ENCODE measurements around the gene KLRK1.
"Not testable (repeated sequence)": the region's sequence is repeated elsewhere in the genome, so short reads cannot be mapped to it uniquely, and the experiment has no call there.

The KLRK1 gene

GRCh38 chr12:10393291-10393690, 3.5 kb upstream of the KLRK1 start:
- H3K79me2 ChIP-seq (ENCODE audit: low read length), result no peaks in the 10 kb centered on the region
- H3K9me3 ChIP-seq (replicated peaks; ENCODE audit: insufficient read depth, low read length), result no peaks in the 10 kb centered on the region
- H3K4me1 ChIP-seq (ENCODE audit: low read length), result no peaks in the 10 kb centered on the region
- no peak overlapping the region for H3K9ac ChIP-seq (ENCODE audit: low read length)
- no peak overlapping the region for H3K27ac ChIP-seq (ENCODE audit: low read length)
- no peak overlapping the region for H3K4me2 ChIP-seq (ENCODE audit: low read depth, low read length)
- H4K20me1 ChIP-seq (ENCODE audit: insufficient read depth, low read length), result no peaks in the 10 kb centered on the region
- H3F3A ChIP-seq (ENCODE audit: insufficient read depth, low read length), result no peaks in the 10 kb centered on the region
- H3K9me2 ChIP-seq (replicated peaks; ENCODE audit: insufficient read depth, low read length), result no peaks in the 10 kb centered on the region
- no peak for TF ChIP-seq CTCF (IDR thresholded peaks at IDR 0.05; ENCODE audit: low read length)
- no peak for TF ChIP-seq EZH2 (optimal IDR thresholded peaks at IDR 0.05; ENCODE audit: low read depth, low read length)
- no peak for TF ChIP-seq EZH2phosphoT487 (IDR thresholded peaks at IDR 0.05; ENCODE audit: low read length)
- no peak overlapping the region for H2AFZ ChIP-seq (ENCODE audit: low read length)
- no peak overlapping the region for H3K4me3 ChIP-seq (ENCODE audit: low read length)
- H3K27me3 ChIP-seq (replicated peaks; ENCODE audit: insufficient read depth, low read length), result no peaks in the 10 kb centered on the region
- DNase-seq, result no peak
- no peaks in the 10 kb centered on the region for H3K36me3 ChIP-seq (replicated peaks; ENCODE audit: insufficient read depth, low read length)

GRCh38 chr12:10392394-10392930, 2.6 kb upstream of the KLRK1 start:
- H3K9ac ChIP-seq (ENCODE audit: low read length), result no peak overlapping the region
- H2AFZ ChIP-seq (ENCODE audit: low read length), result no peak overlapping the region

GRCh38 chr12:10390991-10391390, 1.1 kb upstream of the KLRK1 start:
- not testable (repeated sequence) for H3K27me3 ChIP-seq (replicated peaks; ENCODE audit: insufficient read depth, low read length); DNase-seq; H3K36me3 ChIP-seq (replicated peaks; ENCODE audit: insufficient read depth, low read length); H3K9ac ChIP-seq (ENCODE audit: low read length); H3K79me2 ChIP-seq (ENCODE audit: low read length); H3K4me1 ChIP-seq (ENCODE audit: low read length); H3K9me3 ChIP-seq (replicated peaks; ENCODE audit: insufficient read depth, low read length); H4K20me1 ChIP-seq (ENCODE audit: insufficient read depth, low read length); H3K27ac ChIP-seq (ENCODE audit: low read length); H3K4me2 ChIP-seq (ENCODE audit: low read depth, low read length); H2AFZ ChIP-seq (ENCODE audit: low read length); H3K9me2 ChIP-seq (replicated peaks; ENCODE audit: insufficient read depth, low read length); H3K4me3 ChIP-seq (ENCODE audit: low read length); H3F3A ChIP-seq (ENCODE audit: insufficient read depth, low read length)

More at GRCh38 chr12:10392394-10392930, 2.6 kb upstream of the KLRK1 start:
- Histone ChIP-seq H3K4me2 (ENCODE audit: low read depth, low read length) (no peak overlapping the region), H3K27ac (ENCODE audit: low read length) (no peak overlapping the region), H3K4me3 (ENCODE audit: low read length) (no peak overlapping the region), H4K20me1 (ENCODE audit: insufficient read depth, low read length) (no peaks in the 10 kb centered on the region), H3K9me3 (replicated peaks; ENCODE audit: insufficient read depth, low read length) (no peaks in the 10 kb centered on the region), H3K36me3 (replicated peaks; ENCODE audit: insufficient read depth, low read length) (no peaks in the 10 kb centered on the region), H3F3A (ENCODE audit: insufficient read depth, low read length) (no peaks in the 10 kb centered on the region), H3K4me1 (ENCODE audit: low read length) (no peaks in the 10 kb centered on the region), H3K27me3 (replicated peaks; ENCODE audit: insufficient read depth, low read length) (no peaks in the 10 kb centered on the region), H3K9me2 (replicated peaks; ENCODE audit: insufficient read depth, low read length) (no peaks in the 10 kb centered on the region), H3K79me2 (ENCODE audit: low read length) (no peaks in the 10 kb centered on the region)
- DNase-seq, result peak; percentile 27
- TF ChIP-seq EZH2phosphoT487 (IDR thresholded peaks at IDR 0.05; ENCODE audit: low read length), result no peak
- TF ChIP-seq CTCF (IDR thresholded peaks at IDR 0.05; ENCODE audit: low read length), result no peak
- TF ChIP-seq EZH2 (optimal IDR thresholded peaks at IDR 0.05; ENCODE audit: low read depth, low read length), result no peak

- Histone ChIP-seq H3K79me2 (ENCODE audit: low read length) (no peaks in the 10 kb centered on the region), H3K4me1 (ENCODE audit: low read length) (no peaks in the 10 kb centered on the region), H4K20me1 (ENCODE audit: insufficient read depth, low read length) (no peaks in the 10 kb centered on the region), H3K36me3 (replicated peaks; ENCODE audit: insufficient read depth, low read length) (no peaks in the 10 kb centered on the region), H3K27ac (ENCODE audit: low read length) (no peak overlapping the region), H3F3A (ENCODE audit: insufficient read depth, low read length) (no peaks in the 10 kb centered on the region), H3K9ac (ENCODE audit: low read length) (no peak overlapping the region), H3K4me2 (ENCODE audit: low read depth, low read length) (no peak overlapping the region), H3K9me2 (replicated peaks; ENCODE audit: insufficient read depth, low read length) (no peaks in the 10 kb centered on the region), H3K9me3 (replicated peaks; ENCODE audit: insufficient read depth, low read length) (no peaks in the 10 kb centered on the region), H3K27me3 (replicated peaks; ENCODE audit: insufficient read depth, low read length) (no peaks in the 10 kb centered on the region), H3K4me3 (ENCODE audit: low read length) (no peak overlapping the region), H2AFZ (ENCODE audit: low read length) (no peak overlapping the region)
- no peak for DNase-seq
- TF ChIP-seq EZH2phosphoT487 (IDR thresholded peaks at IDR 0.05; ENCODE audit: low read length), result no peak
- TF ChIP-seq CTCF (IDR thresholded peaks at IDR 0.05; ENCODE audit: low read length), result no peak
- TF ChIP-seq EZH2 (optimal IDR thresholded peaks at IDR 0.05; ENCODE audit: low read depth, low read length), result no peak
Observed at GRCh38 chr12:10388624-10389413, 1.0 kb downstream of the KLRK1 start.

- H3K27me3 ChIP-seq (replicated peaks; ENCODE audit: insufficient read depth, low read length); H3K9me2 ChIP-seq (replicated peaks; ENCODE audit: insufficient read depth, low read length); H3K79me2 ChIP-seq (ENCODE audit: low read length); DNase-seq; H4K20me1 ChIP-seq (ENCODE audit: insufficient read depth, low read length); H3K9ac ChIP-seq (ENCODE audit: low read length); H2AFZ ChIP-seq (ENCODE audit: low read length); H3K27ac ChIP-seq (ENCODE audit: low read length); H3K4me1 ChIP-seq (ENCODE audit: low read length); H3K36me3 ChIP-seq (replicated peaks; ENCODE audit: insufficient read depth, low read length); H3K9me3 ChIP-seq (replicated peaks; ENCODE audit: insufficient read depth, low read length); H3K4me3 ChIP-seq (ENCODE audit: low read length); H3F3A ChIP-seq (ENCODE audit: insufficient read depth, low read length); H3K4me2 ChIP-seq (ENCODE audit: low read depth, low read length): not testable (repeated sequence)
Observed at GRCh38 chr12:10387498-10387897, 2.3 kb downstream of the KLRK1 start.

Data from MM.1S (cell line).